WTC11 (cell line): ENCODE measurements around the gene B3GNT7.
A peak's percentile ranks its signal among the peaks of the same experiment; 100 is the strongest.

ENCODE experiments used
- ATF1 ChIP-seq: sonication (generic); formaldehyde crosslinking; IDR thresholded peaks from 2 replicates; pipeline ENCODE4 v1.8.1; 2023; ENCODE audit warnings: mild to moderate bottlenecking, moderate library complexity, missing genetic modification reagents
- CTCF ChIP-seq: fragments of 200-600 bp; IDR thresholded peaks from 2 replicates; pipeline ENCODE4 v1.8.0; 2022; ENCODE audit warnings: antibody characterized with exemption
- ESRRA ChIP-seq: sonication (generic); formaldehyde crosslinking; IDR thresholded peaks from 2 replicates; pipeline ENCODE4 v1.8.1; 2022; ENCODE audit warnings: mild to moderate bottlenecking, missing genetic modification reagents, borderline replicate concordance
- MYBL2 ChIP-seq: sonication (generic); formaldehyde crosslinking; IDR thresholded peaks from 2 replicates; pipeline ENCODE4 v1.8.1; 2023; ENCODE audit warnings: mild to moderate bottlenecking, moderate library complexity, missing genetic modification reagents
- NFYB ChIP-seq: sonication (generic); formaldehyde crosslinking; conservative IDR thresholded peaks from 2 replicates; pipeline ENCODE4 v1.8.0; 2022; ENCODE audit warnings: low read depth, missing genetic modification reagents
- NR2C2 ChIP-seq: sonication (generic); formaldehyde crosslinking; IDR thresholded peaks from 2 replicates; pipeline ENCODE4 v1.8.0; 2022; ENCODE audit warnings: mild to moderate bottlenecking, missing genetic modification reagents
- SMAD4 ChIP-seq: sonication (generic); formaldehyde crosslinking; IDR thresholded peaks from 2 replicates; pipeline ENCODE4 v1.8.0; 2022; ENCODE audit warnings: mild to moderate bottlenecking, missing genetic modification reagents
- ZNF121 ChIP-seq: sonication (generic); formaldehyde crosslinking; IDR thresholded peaks from 2 replicates; pipeline ENCODE4 v1.8.0; 2023; ENCODE audit warnings: missing genetic modification reagents
- ZNF232 ChIP-seq: sonication (generic); formaldehyde crosslinking; IDR thresholded peaks from 2 replicates; pipeline ENCODE4 v1.8.0; 2022; ENCODE audit warnings: mild to moderate bottlenecking, missing genetic modification reagents
- TF ChIP-seq, protein P1 (sequence below): sonication (generic); formaldehyde crosslinking; IDR thresholded peaks from 2 replicates; pipeline ENCODE4 v1.8.0; 2023; ENCODE audit warnings: missing genetic modification reagents
- TF ChIP-seq, protein P2 (sequence below): sonication (generic); formaldehyde crosslinking; IDR thresholded peaks from 2 replicates; pipeline ENCODE4 v1.8.1; 2023; ENCODE audit warnings: mild to moderate bottlenecking, missing genetic modification reagents, moderate library complexity
- TF ChIP-seq, protein P3 (sequence below): sonication (generic); formaldehyde crosslinking; IDR thresholded peaks from 2 replicates; pipeline ENCODE4 v1.8.0; 2022; ENCODE audit warnings: mild to moderate bottlenecking, missing genetic modification reagents

- TF ChIP-seq, protein P1, sequence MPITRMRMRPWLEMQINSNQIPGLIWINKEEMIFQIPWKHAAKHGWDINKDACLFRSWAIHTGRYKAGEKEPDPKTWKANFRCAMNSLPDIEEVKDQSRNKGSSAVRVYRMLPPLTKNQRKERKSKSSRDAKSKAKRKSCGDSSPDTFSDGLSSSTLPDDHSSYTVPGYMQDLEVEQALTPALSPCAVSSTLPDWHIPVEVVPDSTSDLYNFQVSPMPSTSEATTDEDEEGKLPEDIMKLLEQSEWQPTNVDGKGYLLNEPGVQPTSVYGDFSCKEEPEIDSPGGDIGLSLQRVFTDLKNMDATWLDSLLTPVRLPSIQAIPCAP (CRISPR knock-in tag): no peak
- TF ChIP-seq ATF1 (no peak), ESRRA (CRISPR knock-in tag) (no peak), NFYB (no peak), CTCF (no peak), SMAD4 (0 out of 2 replicates have a peak, but pooled peaks have one; percentile 12), NR2C2 (CRISPR knock-in tag) (no peak), ZNF232 (no peak), MYBL2 (CRISPR knock-in tag) (no peak), ZNF121 (peak; percentile 92)
- TF ChIP-seq, protein P2, sequence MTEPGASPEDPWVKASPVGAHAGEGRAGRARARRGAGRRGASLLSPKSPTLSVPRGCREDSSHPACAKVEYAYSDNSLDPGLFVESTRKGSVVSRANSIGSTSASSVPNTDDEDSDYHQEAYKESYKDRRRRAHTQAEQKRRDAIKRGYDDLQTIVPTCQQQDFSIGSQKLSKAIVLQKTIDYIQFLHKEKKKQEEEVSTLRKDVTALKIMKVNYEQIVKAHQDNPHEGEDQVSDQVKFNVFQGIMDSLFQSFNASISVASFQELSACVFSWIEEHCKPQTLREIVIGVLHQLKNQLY (CRISPR knock-in tag): no peak
- TF ChIP-seq, protein P3, sequence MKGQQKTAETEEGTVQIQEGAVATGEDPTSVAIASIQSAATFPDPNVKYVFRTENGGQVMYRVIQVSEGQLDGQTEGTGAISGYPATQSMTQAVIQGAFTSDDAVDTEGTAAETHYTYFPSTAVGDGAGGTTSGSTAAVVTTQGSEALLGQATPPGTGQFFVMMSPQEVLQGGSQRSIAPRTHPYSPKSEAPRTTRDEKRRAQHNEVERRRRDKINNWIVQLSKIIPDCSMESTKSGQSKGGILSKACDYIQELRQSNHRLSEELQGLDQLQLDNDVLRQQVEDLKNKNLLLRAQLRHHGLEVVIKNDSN (CRISPR knock-in tag): no peak
These were observed 7.4 kb upstream of the B3GNT7 start for GRCh38 chr2:231387904-231388724.
